Measurements from ENCODE around the gene SH3GL3.

The SH3GL3 gene

DNA sequence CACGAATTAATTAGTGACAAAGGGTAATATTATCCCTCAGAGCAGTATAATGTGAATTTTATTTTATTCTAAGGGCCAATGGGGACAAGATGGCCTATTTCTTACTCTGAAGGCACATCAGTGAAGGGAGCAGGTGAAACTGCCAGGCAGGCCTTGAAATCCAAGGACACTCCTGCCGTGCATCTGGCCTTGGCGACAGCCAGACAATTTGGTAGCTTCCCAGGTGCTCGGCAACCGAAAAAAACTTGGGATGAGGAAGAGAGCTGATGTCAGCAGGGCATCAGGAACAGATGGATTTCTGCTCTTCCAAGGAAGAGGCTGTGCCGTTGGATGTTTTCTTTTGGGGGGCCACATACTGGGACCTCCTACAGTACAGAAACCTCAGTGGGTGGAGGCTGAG is 123.6 kb downstream of the SH3GL3 start:
- no peak overlapping the region for H3K4me3 ChIP-seq (ENCODE audit: low read length)
- no peaks in the 10 kb centered on the region for H3K4me1 ChIP-seq (ENCODE audit: insufficient read depth, low read length)
- H3K9ac ChIP-seq (ENCODE audit: low read depth, low read length), result no peak overlapping the region
- H3K36me3 ChIP-seq (ENCODE audit: insufficient read depth, low read depth, low read length), result no peaks in the 10 kb centered on the region
- no peaks in the 10 kb centered on the region for H3K9me3 ChIP-seq (ENCODE audit: insufficient read depth, low read depth, low read length)
- no peaks in the 10 kb centered on the region for H3K27me3 ChIP-seq (ENCODE audit: insufficient read depth, low read length)
- no peak overlapping the region for H3K27ac ChIP-seq (ENCODE audit: low read length)

DNA sequence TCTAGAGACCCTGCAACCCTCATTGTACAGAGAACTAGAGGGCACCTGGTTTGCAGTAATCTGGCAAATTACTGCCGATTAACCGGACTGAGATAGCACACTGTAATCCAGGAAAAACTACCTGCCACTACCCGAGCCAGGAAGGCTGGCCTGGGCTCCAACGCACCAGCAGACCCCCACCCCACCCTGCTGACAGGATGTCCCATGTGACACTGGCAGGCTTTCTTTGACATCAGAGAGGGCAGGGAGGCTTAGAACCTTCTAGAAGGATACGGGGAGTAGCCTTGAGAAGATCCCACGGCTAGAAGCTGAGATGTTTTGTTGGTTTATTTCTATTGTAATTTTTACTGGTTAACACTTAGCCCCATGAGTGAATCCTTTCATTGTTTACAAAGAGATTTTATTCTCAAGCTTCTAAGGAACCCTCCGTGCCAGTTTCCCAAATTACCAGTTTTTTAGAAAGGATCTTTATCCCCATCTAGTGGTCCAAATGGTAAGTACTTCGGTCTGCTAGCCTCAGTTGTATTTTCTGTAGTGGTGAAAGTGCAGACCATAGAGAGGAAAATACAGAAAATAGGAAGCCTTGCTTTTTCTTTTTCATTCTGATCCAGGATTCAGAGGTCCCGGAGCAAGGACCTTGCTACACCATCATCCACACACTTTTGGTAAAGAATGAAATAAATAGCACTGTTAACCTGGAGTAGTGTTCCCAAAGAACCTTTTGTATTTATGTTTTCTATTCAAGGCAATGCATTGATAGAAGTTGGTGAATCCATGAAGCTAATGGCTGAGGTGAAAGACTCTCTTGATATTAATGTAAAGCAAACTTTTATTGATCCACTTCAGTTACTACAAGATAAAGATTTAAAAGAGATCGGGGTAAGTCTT is 124.9 kb downstream of the SH3GL3 start:
- no peak overlapping the region for H3K4me3 ChIP-seq (ENCODE audit: low read length)
- no peak overlapping the region for H3K9ac ChIP-seq (ENCODE audit: low read depth, low read length)

DNA sequence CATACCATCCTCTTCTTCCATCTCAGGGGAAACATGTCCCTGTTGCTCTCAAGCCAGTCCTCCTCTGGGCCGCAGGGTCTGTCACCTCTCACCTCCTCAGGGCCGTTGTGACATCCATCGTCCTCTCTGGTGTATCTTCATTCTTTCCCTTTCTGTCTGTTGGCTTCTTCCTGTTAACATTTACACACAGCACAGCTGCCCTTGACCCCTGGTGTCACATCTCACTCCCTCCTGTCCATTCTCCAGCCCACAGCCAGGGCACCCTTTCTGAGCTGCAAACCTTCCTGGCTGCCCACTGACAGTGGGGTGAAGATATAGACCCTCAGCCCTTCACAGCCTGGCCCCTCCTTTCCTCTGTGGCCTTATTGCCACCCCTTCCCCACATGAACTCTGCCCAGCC is 127.2 kb downstream of the SH3GL3 start:
- Histone ChIP-seq H3K9me3 (ENCODE audit: insufficient read depth, low read depth, low read length) (no peaks in the 10 kb centered on the region), H3K4me3 (ENCODE audit: low read length) (no peak overlapping the region), H3K9ac (ENCODE audit: low read depth, low read length) (no peak overlapping the region), H3K27me3 (ENCODE audit: insufficient read depth, low read length) (no peaks in the 10 kb centered on the region), H3K36me3 (ENCODE audit: insufficient read depth, low read depth, low read length) (no peaks in the 10 kb centered on the region), H3K27ac (ENCODE audit: low read length) (no peak overlapping the region), H3K4me1 (ENCODE audit: insufficient read depth, low read length) (no peaks in the 10 kb centered on the region)

More for the DNA sequence above, 124.9 kb downstream of the SH3GL3 start:
- H3K27me3 ChIP-seq (ENCODE audit: insufficient read depth, low read length), result no peaks in the 10 kb centered on the region
- H3K4me1 ChIP-seq (ENCODE audit: insufficient read depth, low read length), result no peaks in the 10 kb centered on the region
- no peaks in the 10 kb centered on the region for H3K36me3 ChIP-seq (ENCODE audit: insufficient read depth, low read depth, low read length)
- no peaks in the 10 kb centered on the region for H3K9me3 ChIP-seq (ENCODE audit: insufficient read depth, low read depth, low read length)
- no peak overlapping the region for H3K27ac ChIP-seq (ENCODE audit: low read length)

DNA sequence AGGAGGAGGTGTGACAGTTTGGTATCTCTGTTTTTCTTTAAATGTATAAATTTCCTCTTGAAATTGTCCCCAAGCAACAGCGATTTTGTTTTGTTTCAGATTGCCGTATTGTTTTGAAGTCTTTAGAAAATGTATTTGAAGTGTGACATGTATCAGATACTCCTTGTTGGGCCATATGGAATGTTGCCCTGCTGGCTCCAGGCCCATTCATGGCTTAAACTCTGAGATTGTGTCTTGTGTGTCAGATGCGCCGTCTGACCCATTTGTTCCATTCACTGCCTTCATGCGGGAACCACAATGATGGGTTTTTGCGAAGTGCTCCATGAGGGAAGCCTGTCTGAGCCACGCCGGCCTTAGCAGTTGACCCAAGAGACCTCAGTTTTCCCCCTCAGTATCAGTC is 131.6 kb downstream of the SH3GL3 start:
- no peaks in the 10 kb centered on the region for H3K36me3 ChIP-seq (ENCODE audit: insufficient read depth, low read depth, low read length)
- no peaks in the 10 kb centered on the region for H3K4me1 ChIP-seq (ENCODE audit: insufficient read depth, low read length)
- H3K27me3 ChIP-seq (ENCODE audit: insufficient read depth, low read length), result no peaks in the 10 kb centered on the region
- no peak overlapping the region for H3K27ac ChIP-seq (ENCODE audit: low read length)
- no peak overlapping the region for H3K9ac ChIP-seq (ENCODE audit: low read depth, low read length)
- H3K9me3 ChIP-seq (ENCODE audit: insufficient read depth, low read depth, low read length), result no peaks in the 10 kb centered on the region
- no peak overlapping the region for H3K4me3 ChIP-seq (ENCODE audit: low read length)

DNA sequence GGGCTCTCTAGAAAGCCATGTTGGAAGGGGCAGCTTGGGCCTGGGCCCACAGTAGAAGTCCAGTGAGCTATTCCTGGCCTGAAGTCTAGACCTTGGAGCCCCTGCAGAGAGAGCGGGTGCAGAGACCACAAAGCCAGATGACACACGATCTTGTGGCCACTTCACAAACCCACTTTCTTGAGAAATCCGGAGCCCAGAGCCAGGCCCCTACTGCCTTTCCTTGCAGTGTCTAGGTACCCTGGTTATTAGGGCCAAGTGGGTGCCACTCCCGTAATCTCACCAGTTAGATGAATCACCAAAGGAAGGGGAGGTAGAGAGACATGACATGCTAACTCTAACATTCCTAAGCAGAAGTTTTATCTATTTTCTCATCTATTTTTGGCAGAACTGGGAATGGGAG is 134.2 kb downstream of the SH3GL3 start:
- no peak overlapping the region for H3K9ac ChIP-seq (ENCODE audit: low read depth, low read length)
- no peaks in the 10 kb centered on the region for H3K36me3 ChIP-seq (ENCODE audit: insufficient read depth, low read depth, low read length)
- no peaks in the 10 kb centered on the region for H3K4me1 ChIP-seq (ENCODE audit: insufficient read depth, low read length)
- H3K27me3 ChIP-seq (ENCODE audit: insufficient read depth, low read length), result no peaks in the 10 kb centered on the region
- no peak overlapping the region for H3K4me3 ChIP-seq (ENCODE audit: low read length)
- no peaks in the 10 kb centered on the region for H3K9me3 ChIP-seq (ENCODE audit: insufficient read depth, low read depth, low read length)
- no peak overlapping the region for H3K27ac ChIP-seq (ENCODE audit: low read length)

DNA sequence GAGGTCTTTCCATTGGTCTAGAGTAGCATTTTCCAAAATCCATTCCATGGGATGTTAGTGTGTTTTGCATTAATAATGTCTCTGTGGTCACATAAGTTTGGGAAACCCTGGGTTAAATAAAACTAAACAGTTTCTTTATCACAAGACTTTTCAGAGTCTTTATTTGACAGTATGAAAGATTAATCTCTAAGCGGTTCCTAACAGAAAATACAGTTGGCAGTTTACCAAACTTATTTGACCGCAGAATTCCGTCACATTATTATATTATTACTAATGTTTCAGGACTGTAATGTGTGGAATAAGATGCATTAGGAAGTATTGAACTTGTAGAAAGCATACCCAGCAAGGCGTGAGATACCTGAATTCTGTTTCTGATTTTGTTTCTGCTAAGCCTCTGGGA is 135.2 kb downstream of the SH3GL3 start:
- Histone ChIP-seq H3K4me3 (ENCODE audit: low read length) (no peak overlapping the region), H3K9me3 (ENCODE audit: insufficient read depth, low read depth, low read length) (no peaks in the 10 kb centered on the region), H3K27me3 (ENCODE audit: insufficient read depth, low read length) (no peaks in the 10 kb centered on the region), H3K4me1 (ENCODE audit: insufficient read depth, low read length) (no peaks in the 10 kb centered on the region), H3K36me3 (ENCODE audit: insufficient read depth, low read depth, low read length) (no peaks in the 10 kb centered on the region), H3K9ac (ENCODE audit: low read depth, low read length) (no peak overlapping the region), H3K27ac (ENCODE audit: low read length) (no peak overlapping the region)

DNA sequence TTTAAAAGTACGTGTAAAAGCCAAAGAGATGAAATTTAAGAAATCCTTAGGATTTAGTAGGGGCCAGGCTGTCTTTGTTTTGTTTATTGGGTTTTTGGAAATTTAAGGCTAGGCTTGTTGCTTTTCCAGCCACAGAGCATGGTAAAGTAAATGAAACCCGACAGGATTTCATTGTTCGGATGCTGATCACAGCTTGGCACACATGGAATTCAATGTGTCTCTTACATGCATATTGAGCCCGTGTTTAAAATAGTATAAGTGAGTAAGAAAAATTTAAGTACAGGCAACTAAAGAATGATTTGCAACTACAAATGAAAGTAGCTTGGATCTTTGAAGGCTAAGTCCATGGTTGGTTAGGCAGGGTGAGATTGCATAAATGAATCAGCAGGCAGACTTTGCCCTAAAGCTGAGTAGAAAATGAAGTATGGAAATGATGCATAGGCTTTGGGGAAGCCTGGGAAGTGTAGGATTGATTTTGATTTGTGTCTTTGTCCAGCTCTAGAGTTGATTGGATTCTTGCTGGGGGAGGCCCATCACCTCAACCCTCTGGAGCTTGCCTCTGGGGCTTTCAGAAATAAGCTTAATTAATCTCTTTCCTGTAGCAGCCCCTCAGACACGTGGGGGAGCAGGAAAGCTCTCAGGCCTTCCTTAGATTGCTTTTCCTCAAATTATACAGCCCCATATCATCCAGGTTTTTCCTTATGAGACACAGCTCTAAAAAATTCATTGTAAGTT is 138.6 kb downstream of the SH3GL3 start:
- no peak overlapping the region for H3K27ac ChIP-seq (ENCODE audit: low read length)
- no peaks in the 10 kb centered on the region for H3K27me3 ChIP-seq (ENCODE audit: insufficient read depth, low read length)
- no peak overlapping the region for H3K9ac ChIP-seq (ENCODE audit: low read depth, low read length)
- H3K36me3 ChIP-seq (ENCODE audit: insufficient read depth, low read depth, low read length), result no peaks in the 10 kb centered on the region
- H3K9me3 ChIP-seq (ENCODE audit: insufficient read depth, low read depth, low read length), result no peaks in the 10 kb centered on the region
- no peak overlapping the region for H3K4me3 ChIP-seq (ENCODE audit: low read length)
- H3K4me1 ChIP-seq (ENCODE audit: insufficient read depth, low read length), result no peaks in the 10 kb centered on the region

DNA sequence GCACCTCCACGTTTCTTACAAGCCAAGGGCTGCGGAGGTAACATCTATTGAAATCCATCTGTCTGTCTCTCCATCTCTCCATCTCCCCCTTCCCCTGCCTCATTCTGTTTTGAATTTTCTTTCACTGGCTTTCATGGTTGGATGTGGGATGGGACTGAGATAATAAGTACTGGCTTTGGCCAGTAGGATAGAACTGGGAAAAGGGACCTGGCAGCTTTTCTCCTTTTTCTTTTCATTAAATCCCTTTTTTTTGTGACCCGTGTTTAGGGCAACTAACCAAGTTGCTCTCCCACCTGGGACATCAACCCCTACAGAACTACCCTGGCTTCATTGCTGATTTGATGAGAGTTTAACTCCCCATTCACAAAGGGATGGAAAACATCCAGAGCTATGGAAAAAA is 139.9 kb downstream of the SH3GL3 start:
- Histone ChIP-seq H3K4me3 (ENCODE audit: low read length) (no peak overlapping the region), H3K27me3 (ENCODE audit: insufficient read depth, low read length) (no peaks in the 10 kb centered on the region), H3K36me3 (ENCODE audit: insufficient read depth, low read depth, low read length) (no peaks in the 10 kb centered on the region), H3K9me3 (ENCODE audit: insufficient read depth, low read depth, low read length) (no peaks in the 10 kb centered on the region), H3K27ac (ENCODE audit: low read length) (no peak overlapping the region), H3K9ac (ENCODE audit: low read depth, low read length) (no peak overlapping the region), H3K4me1 (ENCODE audit: insufficient read depth, low read length) (no peaks in the 10 kb centered on the region)

DNA sequence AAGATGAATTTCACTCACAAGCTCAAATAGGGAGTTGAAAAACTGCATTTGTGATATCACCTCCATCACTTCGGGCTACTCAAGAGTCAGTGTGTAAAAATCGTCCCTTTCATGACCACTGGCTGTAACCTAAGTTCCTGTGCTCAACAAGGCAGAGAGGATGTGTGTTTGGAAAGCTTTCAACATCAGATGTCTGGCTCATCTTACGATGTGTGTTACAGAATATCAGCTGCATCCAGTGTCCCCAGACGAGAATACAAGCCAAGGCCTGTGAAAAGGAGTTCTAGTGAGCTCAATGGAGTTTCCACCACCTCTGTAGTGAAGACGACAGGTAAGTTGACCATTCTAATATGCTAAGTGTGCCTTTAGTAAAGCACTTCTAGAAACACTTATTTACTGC is 141.3 kb downstream of the SH3GL3 start:
- Histone ChIP-seq H3K9ac (ENCODE audit: low read depth, low read length) (no peak overlapping the region), H3K4me1 (ENCODE audit: insufficient read depth, low read length) (no peaks in the 10 kb centered on the region), H3K27me3 (ENCODE audit: insufficient read depth, low read length) (no peaks in the 10 kb centered on the region), H3K27ac (ENCODE audit: low read length) (no peak overlapping the region), H3K4me3 (ENCODE audit: low read length) (no peak overlapping the region), H3K9me3 (ENCODE audit: insufficient read depth, low read depth, low read length) (no peaks in the 10 kb centered on the region), H3K36me3 (ENCODE audit: insufficient read depth, low read depth, low read length) (no peaks in the 10 kb centered on the region)

DNA sequence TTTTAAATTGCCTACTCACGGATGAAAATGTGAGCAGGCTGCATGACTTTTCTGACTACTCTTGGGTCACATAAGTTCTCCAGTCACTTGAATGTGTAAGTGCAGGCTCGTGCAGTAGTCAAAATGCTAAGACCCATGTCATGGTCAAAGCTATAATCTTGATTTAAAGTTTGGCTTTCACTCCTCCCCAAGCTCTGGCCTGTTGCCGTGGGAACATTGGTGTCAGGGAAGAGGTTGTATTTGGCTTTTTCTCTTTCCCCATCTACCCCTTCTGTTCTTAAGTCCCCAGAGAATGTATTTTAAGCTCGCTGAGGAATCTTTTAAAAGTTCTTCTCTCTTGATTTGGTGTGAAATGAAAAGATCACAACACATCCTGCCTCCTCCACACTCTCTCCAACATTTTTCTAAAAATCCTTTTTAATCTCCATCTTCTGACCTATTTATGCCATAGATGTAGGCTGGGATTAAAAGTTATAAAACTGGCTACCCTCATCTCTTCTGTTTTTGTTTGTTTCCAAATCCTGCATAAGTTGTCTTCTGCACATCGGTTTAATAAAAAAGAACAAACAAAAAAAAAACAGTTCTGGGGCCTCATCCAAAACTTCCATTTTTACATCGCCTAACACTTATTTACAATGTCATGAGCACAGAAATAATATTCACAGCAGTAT is 145.4 kb downstream of the SH3GL3 start:
- no peak overlapping the region for H3K9ac ChIP-seq (ENCODE audit: low read depth, low read length)
- H3K9me3 ChIP-seq (ENCODE audit: insufficient read depth, low read depth, low read length), result no peaks in the 10 kb centered on the region
- H3K27me3 ChIP-seq (ENCODE audit: insufficient read depth, low read length), result no peaks in the 10 kb centered on the region
- H3K27ac ChIP-seq (ENCODE audit: low read length), result no peak overlapping the region
- H3K4me3 ChIP-seq (ENCODE audit: low read length), result no peak overlapping the region
- H3K4me1 ChIP-seq (ENCODE audit: insufficient read depth, low read length), result no peaks in the 10 kb centered on the region
- H3K36me3 ChIP-seq (ENCODE audit: insufficient read depth, low read depth, low read length), result no peaks in the 10 kb centered on the region

DNA sequence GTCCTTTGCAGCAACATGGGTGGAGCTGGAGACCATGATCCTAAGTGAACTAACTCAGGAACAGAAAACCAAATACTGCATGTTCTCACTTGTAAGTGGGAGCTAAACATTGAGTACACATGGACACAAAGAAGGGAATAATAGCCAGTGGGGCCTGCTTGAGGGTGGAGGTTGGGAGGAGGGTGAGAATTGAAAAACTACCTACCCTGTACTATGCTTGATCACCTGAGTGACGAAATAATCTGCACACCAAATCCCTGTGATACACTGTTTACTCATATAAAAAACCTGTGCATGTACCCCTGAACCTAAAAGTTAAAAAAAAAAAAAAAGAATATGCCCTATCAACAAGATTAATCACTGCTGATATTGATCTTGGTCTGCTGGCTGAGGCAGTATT is 148.1 kb downstream of the SH3GL3 start:
- Histone ChIP-seq H3K9ac (ENCODE audit: low read depth, low read length) (no peak overlapping the region), H3K9me3 (ENCODE audit: insufficient read depth, low read depth, low read length) (peaks cover 5% of the 10 kb centered on the region; the same call in 1 of the 2 replicates), H3K27ac (ENCODE audit: low read length) (no peak overlapping the region), H3K4me3 (ENCODE audit: low read length) (no peak overlapping the region), H3K27me3 (ENCODE audit: insufficient read depth, low read length) (no peaks in the 10 kb centered on the region), H3K4me1 (ENCODE audit: insufficient read depth, low read length) (no peaks in the 10 kb centered on the region), H3K36me3 (ENCODE audit: insufficient read depth, low read depth, low read length) (no peaks in the 10 kb centered on the region)
